GM12801 (cell line): Measurements from ENCODE around the gene L2HGDH.

Experiments
- TF ChIP-seq, protein P1 (sequence below): IDR thresholded peaks from one replicate; pipeline ENCODE4 v1.5.1; 2011; ENCODE audit warnings: control low read depth; ENCODE audit not compliant: insufficient read length; ENCODE audit errors: extremely low read depth

Gene L2HGDH

DNA sequence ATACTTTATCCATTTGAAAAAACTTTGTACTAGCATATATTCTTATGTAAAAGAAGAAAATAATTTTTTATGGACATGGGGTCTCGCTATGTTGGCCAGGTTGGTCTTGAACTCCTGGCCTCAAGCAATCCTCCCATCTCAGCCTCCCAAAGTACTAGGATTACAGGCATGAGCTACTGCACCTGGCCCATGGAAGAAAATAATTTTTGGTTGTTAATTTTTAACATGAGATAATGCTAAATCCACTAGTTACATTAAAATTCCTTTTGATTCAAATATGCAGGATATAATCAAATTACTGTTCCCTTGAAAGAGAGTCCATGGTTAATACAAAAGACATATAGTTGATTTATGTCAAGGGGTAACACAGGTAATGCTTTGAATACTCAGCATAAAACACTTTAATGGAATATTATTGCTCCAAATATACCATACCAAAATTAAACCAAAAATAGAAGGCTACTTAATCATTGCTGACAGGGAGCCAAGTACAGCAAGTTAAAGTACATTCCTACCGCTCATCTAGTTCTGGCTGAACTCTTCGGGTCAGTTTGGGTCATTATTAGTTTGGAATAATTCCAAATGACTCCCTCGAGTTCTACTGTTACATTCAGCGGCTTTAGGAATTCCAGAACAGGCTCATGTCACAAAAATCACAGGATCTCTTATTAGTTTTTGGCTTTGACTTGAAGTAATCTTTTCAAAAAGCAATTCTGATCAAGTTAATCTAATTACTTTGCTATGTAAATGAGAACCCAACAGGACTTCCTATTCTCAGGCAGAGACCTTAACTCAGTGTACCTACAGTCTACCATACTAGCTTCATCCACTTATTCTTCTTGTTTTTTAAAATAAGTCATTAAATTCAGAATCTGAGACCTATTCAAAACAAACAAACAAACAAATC lies 86.7 kb downstream of the L2HGDH start:
- TF ChIP-seq, protein P1, sequence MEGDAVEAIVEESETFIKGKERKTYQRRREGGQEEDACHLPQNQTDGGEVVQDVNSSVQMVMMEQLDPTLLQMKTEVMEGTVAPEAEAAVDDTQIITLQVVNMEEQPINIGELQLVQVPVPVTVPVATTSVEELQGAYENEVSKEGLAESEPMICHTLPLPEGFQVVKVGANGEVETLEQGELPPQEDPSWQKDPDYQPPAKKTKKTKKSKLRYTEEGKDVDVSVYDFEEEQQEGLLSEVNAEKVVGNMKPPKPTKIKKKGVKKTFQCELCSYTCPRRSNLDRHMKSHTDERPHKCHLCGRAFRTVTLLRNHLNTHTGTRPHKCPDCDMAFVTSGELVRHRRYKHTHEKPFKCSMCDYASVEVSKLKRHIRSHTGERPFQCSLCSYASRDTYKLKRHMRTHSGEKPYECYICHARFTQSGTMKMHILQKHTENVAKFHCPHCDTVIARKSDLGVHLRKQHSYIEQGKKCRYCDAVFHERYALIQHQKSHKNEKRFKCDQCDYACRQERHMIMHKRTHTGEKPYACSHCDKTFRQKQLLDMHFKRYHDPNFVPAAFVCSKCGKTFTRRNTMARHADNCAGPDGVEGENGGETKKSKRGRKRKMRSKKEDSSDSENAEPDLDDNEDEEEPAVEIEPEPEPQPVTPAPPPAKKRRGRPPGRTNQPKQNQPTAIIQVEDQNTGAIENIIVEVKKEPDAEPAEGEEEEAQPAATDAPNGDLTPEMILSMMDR, result no peak

DNA sequence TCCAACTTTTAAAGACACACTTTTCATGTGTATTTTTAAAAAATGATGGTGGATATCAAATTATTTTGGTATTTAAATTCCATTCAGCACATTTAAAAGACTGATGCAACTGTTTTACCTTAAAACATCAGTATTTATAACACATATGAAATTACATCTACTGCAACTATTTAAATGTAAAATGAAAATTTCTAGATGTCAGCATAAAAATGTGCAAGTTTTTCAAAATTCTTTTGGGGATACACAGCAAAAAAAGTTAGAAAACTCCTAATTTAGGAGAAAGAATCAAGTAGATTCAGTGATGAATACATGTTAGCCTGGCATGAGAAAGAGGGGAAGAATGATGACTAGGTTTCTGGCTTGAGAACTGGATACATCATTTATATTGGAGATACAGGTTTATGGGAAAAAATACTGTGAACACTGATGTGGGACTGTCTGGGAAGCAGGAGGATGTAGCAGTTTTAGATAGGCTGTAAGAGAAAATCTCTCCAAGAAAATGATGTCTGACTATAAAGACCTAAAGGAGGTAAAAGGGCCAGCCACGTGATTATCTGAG lies 89.9 kb downstream of the L2HGDH start:
- TF ChIP-seq, protein P1, result no peak

DNA sequence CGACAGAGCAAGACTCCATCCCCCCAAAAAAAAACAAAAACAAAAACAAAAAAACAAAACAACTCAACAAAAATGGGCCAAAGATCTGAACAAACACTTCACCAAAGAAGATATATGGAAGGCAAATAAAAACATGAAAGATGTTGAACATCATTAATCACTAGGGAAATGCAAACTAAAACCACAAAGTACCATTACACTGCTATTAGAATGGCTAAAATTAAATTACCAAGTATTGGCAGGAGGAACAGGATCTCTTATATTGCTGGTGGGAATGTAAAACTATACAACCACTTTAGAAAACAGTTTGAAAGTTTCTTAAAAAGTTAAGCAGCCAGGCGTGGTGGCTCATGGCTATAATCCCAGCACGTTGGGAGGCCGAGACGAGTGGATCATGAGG lies 93.5 kb downstream of the L2HGDH start:
- TF ChIP-seq, protein P1, result no peak

DNA sequence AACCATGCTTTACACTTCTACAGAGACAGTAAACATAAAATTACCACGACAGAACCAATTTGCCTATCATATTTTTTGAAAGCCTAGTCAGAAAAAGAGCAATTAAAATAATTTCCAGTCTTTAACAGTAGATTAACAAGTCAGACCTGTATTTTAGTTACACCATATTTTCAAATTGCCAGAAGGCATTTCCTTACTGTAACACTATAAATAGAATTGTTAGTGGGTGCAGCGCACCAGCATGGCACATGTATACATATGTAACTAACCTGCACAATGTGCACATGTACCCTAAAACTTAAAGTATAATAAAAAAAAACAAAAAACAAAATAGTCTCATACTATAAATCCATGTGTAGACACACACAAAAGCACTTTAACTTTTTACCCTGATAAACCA lies 96.6 kb downstream of the L2HGDH start:
- TF ChIP-seq, protein P1, result no peak

DNA sequence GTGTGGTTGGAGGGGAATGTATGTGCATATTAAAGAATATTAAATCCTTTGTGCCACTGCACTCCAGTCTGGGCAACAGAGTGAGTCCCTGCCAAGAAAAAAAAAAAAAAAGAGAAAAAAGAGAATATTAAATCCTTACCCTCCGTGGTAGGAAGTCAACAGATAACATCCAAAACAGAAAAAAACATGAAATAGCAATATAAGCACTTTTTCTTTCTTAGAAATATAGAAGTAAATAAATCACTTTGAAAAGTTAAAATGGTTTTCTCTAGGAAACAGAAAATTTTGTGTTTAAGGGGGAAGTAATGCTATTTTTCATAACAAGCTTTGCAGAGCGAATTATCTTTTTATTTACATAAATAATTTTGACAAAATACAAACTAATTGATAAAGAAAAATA lies 98.2 kb downstream of the L2HGDH start:
- TF ChIP-seq, protein P1, result no peak

DNA sequence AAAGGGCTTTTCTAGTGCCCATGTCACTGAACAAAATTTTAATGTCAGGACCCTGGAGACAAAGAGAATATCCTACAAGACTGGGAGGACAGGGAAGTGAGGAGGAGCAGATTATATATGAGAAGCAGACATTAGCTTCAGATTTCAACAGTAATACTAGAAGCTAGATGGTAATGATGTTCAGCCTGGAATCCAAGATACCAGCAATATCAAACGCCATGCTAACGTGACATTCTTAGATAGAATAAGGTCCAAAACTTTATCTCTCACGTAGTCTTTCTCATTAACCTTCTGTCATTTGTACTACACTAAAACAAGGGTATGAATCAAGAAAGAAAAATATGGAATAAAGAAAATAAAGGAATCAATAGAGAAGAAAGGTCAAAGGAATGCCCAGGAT lies 99.3 kb downstream of the L2HGDH start:
- TF ChIP-seq, protein P1, result no peak

DNA sequence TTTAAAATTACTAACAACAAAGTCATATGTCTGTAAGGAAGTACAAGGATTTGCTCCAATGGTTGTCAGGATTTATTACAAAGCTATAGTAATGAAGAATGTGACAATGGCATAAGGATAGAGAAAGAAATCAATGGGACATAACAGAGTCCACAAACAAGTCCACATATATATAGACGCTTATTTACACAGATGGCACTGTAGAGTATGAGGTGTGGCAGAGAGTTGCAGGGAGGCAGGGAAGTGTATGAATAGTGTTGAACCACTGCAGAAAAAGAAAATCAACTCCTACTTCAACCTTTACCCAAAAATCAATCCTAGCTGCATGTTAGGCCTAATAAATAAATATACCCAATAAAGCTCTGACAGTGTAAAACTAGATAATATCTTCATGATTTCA lies 102.0 kb downstream of the L2HGDH start:
- TF ChIP-seq, protein P1, result no peak
